GM23248 (cell line): ENCODE data around the gene RABGAP1L. TPM values are rescaled to one million over a fixed set of nuclear protein-coding genes. Genes with fewer than 3 reads are reported as not detected.

Source experiments
- DNase-seq: peaks from one replicate; pipeline ENCODE4 v3.0.0-alpha.2; 2015
- H2AFZ ChIP-seq: fragments of 200-600 bp; sonication (generic); 2 replicates; pipeline ENCODE4 v1.6.1; 2016; ENCODE audit warnings: antibody characterized with exemption
- H3F3A ChIP-seq: fragments of 200-600 bp; sonication (generic); 2 replicates; pipeline ENCODE4 v1.6.1; 2016; ENCODE audit warnings: mild to moderate bottlenecking, antibody characterized with exemption, mixed run types; ENCODE audit not compliant: insufficient read depth
- H3K27ac ChIP-seq: fragments of 200-600 bp; sonication (generic); 2 replicates; pipeline ENCODE4 v1.5.1; 2016; ENCODE audit warnings: mild to moderate bottlenecking
- H3K27me3 ChIP-seq: fragments of 200-600 bp; sonication (generic); replicated peaks from 2 replicates; pipeline ENCODE4 v1.6.1; 2016; ENCODE audit warnings: mild to moderate bottlenecking; ENCODE audit not compliant: insufficient read depth
- H3K36me3 ChIP-seq: fragments of 200-600 bp; sonication (generic); 2 replicates; pipeline ENCODE4 v1.6.1; 2016; ENCODE audit warnings: low read depth, mild to moderate bottlenecking
- H3K4me1 ChIP-seq: fragments of 200-600 bp; sonication (generic); 2 replicates; pipeline ENCODE4 v1.6.1; 2016; ENCODE audit warnings: mild to moderate bottlenecking; ENCODE audit not compliant: insufficient read depth
- H3K4me2 ChIP-seq: fragments of 200-600 bp; sonication (generic); one replicate; pipeline ENCODE4 v1.6.1; 2016; ENCODE audit warnings: mild to moderate bottlenecking; ENCODE audit not compliant: unreplicated experiment
- H3K4me3 ChIP-seq: fragments of 200-600 bp; sonication (generic); 2 replicates; pipeline ENCODE4 v1.5.1; 2016; ENCODE audit warnings: mild to moderate bottlenecking
- H3K79me2 ChIP-seq: fragments of 200-600 bp; sonication (generic); 2 replicates; pipeline ENCODE4 v1.6.1; 2016; ENCODE audit warnings: mild to moderate bottlenecking; ENCODE audit not compliant: insufficient read depth
- H3K9ac ChIP-seq: fragments of 200-600 bp; sonication (generic); 2 replicates; pipeline ENCODE4 v1.6.1; 2016; ENCODE audit warnings: mild to moderate bottlenecking
- H3K9me2 ChIP-seq: fragments of 200-600 bp; sonication (generic); 2 replicates; pipeline ENCODE4 v1.6.1; 2016; ENCODE audit warnings: mixed run types, mild to moderate bottlenecking, moderate library complexity; ENCODE audit not compliant: insufficient read depth
- H3K9me3 ChIP-seq: fragments of 200-600 bp; sonication (generic); one replicate; pipeline ENCODE4 v1.6.1; 2017; ENCODE audit warnings: low read depth
- H4K20me1 ChIP-seq: fragments of 200-600 bp; sonication (generic); 2 replicates; pipeline ENCODE4 v1.6.0; 2016; ENCODE audit not compliant: insufficient read depth
- EZH2 ChIP-seq: fragments of 200-600 bp; sonication (generic); IDR thresholded peaks from 2 replicates; pipeline ENCODE4 v1.6.1; 2018; ENCODE audit warnings: antibody characterized with exemption, mild to moderate bottlenecking; ENCODE audit not compliant: insufficient read depth, poor library complexity, severe bottlenecking
- EZH2phosphoT487 ChIP-seq: fragments of 200-600 bp; sonication (generic); IDR thresholded peaks from 2 replicates; pipeline ENCODE4 v1.6.1; 2018; ENCODE audit warnings: antibody characterized with exemption, moderate library complexity, mild to moderate bottlenecking, low read depth; ENCODE audit not compliant: insufficient read depth
- WGBS, 2 experiments: methylation state at CpG; one replicate each; pipeline ENCODE4 v1.1.6; 2015 to 2017; ENCODE audit warnings: low lambda C conversion rate in 2 of 2, low coverage in 1 of 2; ENCODE audit errors: missing lambda C conversion rate in 2 of 2; 5-methylcytosine and 5-hydroxymethylcytosine counted together
- in situ Hi-C: fragments of 300-500 bp; cut with MboI; formaldehyde crosslinking; loops from 2 replicates; pipeline ENCODE4 v1.15.0; 2020
- polyA plus RNA-seq: library from polyadenylated mRNA; unstranded; fragments of >200 nt; fragmentation: Nextera tagmentation; extraction: Ambion mirVana; gene quantifications from 2 replicates; pipeline ENCODE4 v1.2.1, GENCODE V29; 2016
- total RNA-seq: library from RNA; depleted of rRNA; stranded (reverse); fragments of >200 nt; shearing (Covaris generic); gene quantifications from 2 replicates; pipeline ENCODE4 v1.2.3, GENCODE V29; 2014

The RABGAP1L gene
- total and polyA plus RNA-seq, 2 experiments from 2014 or later = 13.7 to 21.6 TPM

- Histone ChIP-seq H3K9ac (peak overlapping the region; percentile 74), H3K9me2 (no peaks in the 10 kb centered on the region), H3K4me3 (peak overlapping the region; percentile 44), H3F3A (peaks cover 26% of the 10 kb centered on the region), H3K27me3 (no peaks in the 10 kb centered on the region), H3K9me3 (no peaks in the 10 kb centered on the region), H3K27ac (peak overlapping the region; percentile 97), H3K36me3 (no peaks in the 10 kb centered on the region), H3K4me2 (peak overlapping the region; percentile 58), H2AFZ (no peak overlapping the region), H3K4me1 (peaks cover 20% of the 10 kb centered on the region), H4K20me1 (no peaks in the 10 kb centered on the region), H3K79me2 (no peaks in the 10 kb centered on the region)
- TF ChIP-seq EZH2 = no peak
- no peak for TF ChIP-seq EZH2phosphoT487
- DNase-seq = peak; percentile 95
- WGBS, 2 experiments = 12 to 13% methylated on average over 1 of the region's 1 CpG
- in situ Hi-C loops = no loop called here
These were observed 629.7 kb downstream of the RABGAP1L start for GRCh38 chr1:174788981-174789380.

DNA sequence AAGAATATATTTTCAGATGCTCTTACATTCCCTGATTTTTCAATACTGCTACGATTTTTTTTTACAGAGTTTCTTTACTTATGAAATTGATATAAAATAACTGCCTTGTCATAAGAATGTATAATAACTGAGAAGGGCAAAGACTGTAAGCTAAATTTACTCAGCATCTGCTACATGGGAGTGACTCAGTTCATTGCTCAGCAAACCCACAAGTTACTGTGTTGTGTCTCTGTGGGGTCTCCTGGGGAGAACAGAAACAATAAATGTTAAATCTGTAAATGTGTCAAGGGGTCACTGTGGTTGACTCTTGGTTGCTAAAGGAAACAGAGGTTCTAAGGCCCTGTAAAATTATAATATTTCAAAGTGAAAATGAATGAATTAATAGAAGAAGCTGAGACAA is 630.1 kb downstream of the RABGAP1L start:
- Histone ChIP-seq H3K9me3 (no peaks in the 10 kb centered on the region), H4K20me1 (no peaks in the 10 kb centered on the region), H3K9ac (peak overlapping the region; percentile 74), H3K9me2 (no peaks in the 10 kb centered on the region), H3K27ac (peak overlapping the region; percentile 97), H3K4me3 (peak overlapping the region; percentile 44), H3K4me2 (peak overlapping the region; percentile 58), H3K4me1 (peaks cover 20% of the 10 kb centered on the region), H3K79me2 (no peaks in the 10 kb centered on the region), H3K27me3 (no peaks in the 10 kb centered on the region), H2AFZ (no peak overlapping the region), H3F3A (peaks cover 26% of the 10 kb centered on the region), H3K36me3 (no peaks in the 10 kb centered on the region)
- peak; percentile 89 for DNase-seq
- 58 to 73% methylated on average over 1 of the region's 1 CpG for WGBS, 2 experiments
- in situ Hi-C loops = no loop called here
- TF ChIP-seq EZH2phosphoT487 (no peak), EZH2 (no peak)

GRCh38 chr1:174791863-174792262 is 632.5 kb downstream of the RABGAP1L start:
- Histone ChIP-seq H3K4me3 (no peak overlapping the region), H3K9me2 (no peaks in the 10 kb centered on the region), H3K36me3 (no peaks in the 10 kb centered on the region), H4K20me1 (no peaks in the 10 kb centered on the region), H3K4me1 (peaks cover 30% of the 10 kb centered on the region), H3K9ac (no peak overlapping the region), H3K4me2 (no peak overlapping the region), H3K27me3 (no peaks in the 10 kb centered on the region), H3K9me3 (no peaks in the 10 kb centered on the region), H2AFZ (no peak overlapping the region), H3F3A (peaks cover 30% of the 10 kb centered on the region), H3K27ac (no peak overlapping the region), H3K79me2 (no peaks in the 10 kb centered on the region)
- WGBS, 2 experiments = 52 to 58% methylated on average over 2 of the region's 2 CpGs
- in situ Hi-C loops = no loop called here
- DNase-seq = no peak
- TF ChIP-seq EZH2 (no peak), EZH2phosphoT487 (no peak)

GRCh38 chr1:174794861-174795260 is 635.5 kb downstream of the RABGAP1L start:
- no peak for DNase-seq
- Histone ChIP-seq H3K9me3 (no peaks in the 10 kb centered on the region), H3K79me2 (no peaks in the 10 kb centered on the region), H3K4me2 (no peak overlapping the region), H3K9ac (no peak overlapping the region), H3K4me3 (no peak overlapping the region), H3K9me2 (no peaks in the 10 kb centered on the region), H3K36me3 (no peaks in the 10 kb centered on the region), H3K27me3 (no peaks in the 10 kb centered on the region), H4K20me1 (no peaks in the 10 kb centered on the region), H2AFZ (no peak overlapping the region), H3K4me1 (peaks cover 22% of the 10 kb centered on the region), H3F3A (peaks cover 20% of the 10 kb centered on the region), H3K27ac (no peak overlapping the region)
- TF ChIP-seq EZH2phosphoT487 (no peak), EZH2 (no peak)
- 100% methylated on average over 1 of the region's 1 CpG for WGBS, 2 experiments
- in situ Hi-C loops = no loop called here

DNA sequence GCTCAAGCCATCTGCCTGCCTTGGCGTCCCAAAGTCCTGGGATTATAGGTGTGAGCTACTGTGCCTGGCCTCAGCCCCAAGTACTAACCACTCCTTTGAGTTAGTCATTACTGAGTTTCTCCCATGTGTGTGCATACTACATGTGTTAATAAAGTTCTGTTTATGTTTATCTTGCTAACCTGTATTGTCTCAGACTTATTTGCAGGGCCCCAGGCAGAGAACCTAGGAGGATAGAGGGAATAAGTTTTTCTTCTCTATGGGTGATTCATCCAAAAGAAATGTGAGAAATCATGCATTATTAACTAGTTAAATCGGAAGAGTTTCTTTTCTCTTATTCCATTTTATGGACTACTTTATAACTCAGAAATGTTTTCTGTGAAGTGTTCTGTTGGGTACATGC is 636.5 kb downstream of the RABGAP1L start:
- H3K9ac ChIP-seq = no peak overlapping the region
- H3K9me2 ChIP-seq = no peaks in the 10 kb centered on the region
- H2AFZ ChIP-seq = peak overlapping the region; percentile 16; the same call in 1 of the 2 replicates
- H4K20me1 ChIP-seq = no peaks in the 10 kb centered on the region
- in situ Hi-C loops = no loop called here
- no peak for TF ChIP-seq EZH2
- no peak for TF ChIP-seq EZH2phosphoT487
- H3K4me3 ChIP-seq = no peak overlapping the region
- H3K27me3 ChIP-seq = no peaks in the 10 kb centered on the region
- WGBS, 2 experiments = 86 to 87% methylated on average over 2 of the region's 2 CpGs
- no peaks in the 10 kb centered on the region for H3K79me2 ChIP-seq
- no peak overlapping the region for H3K27ac ChIP-seq
- peaks cover 20% of the 10 kb centered on the region; the same call in 1 of the 2 replicates for H3F3A ChIP-seq
- no peaks in the 10 kb centered on the region for H3K36me3 ChIP-seq
- H3K4me2 ChIP-seq = no peak overlapping the region
- peaks cover 24% of the 10 kb centered on the region for H3K4me1 ChIP-seq
- H3K9me3 ChIP-seq = no peaks in the 10 kb centered on the region
- DNase-seq = peak; percentile 39
